Epithelial cell of prostate (primary cell): ENCODE measurements around the gene SDSL.

Experiments used
- DNase-seq: peaks from one replicate; pipeline ENCODE4 v3.0.0-alpha.2; 2011; ENCODE audit warnings: low read depth, low spot score
- H3K27ac ChIP-seq: fragments of 450-650 bp; 2 replicates; pipeline ENCODE4 v1.5.1; 2017; ENCODE audit warnings: mild to moderate bottlenecking

The SDSL gene

DNA sequence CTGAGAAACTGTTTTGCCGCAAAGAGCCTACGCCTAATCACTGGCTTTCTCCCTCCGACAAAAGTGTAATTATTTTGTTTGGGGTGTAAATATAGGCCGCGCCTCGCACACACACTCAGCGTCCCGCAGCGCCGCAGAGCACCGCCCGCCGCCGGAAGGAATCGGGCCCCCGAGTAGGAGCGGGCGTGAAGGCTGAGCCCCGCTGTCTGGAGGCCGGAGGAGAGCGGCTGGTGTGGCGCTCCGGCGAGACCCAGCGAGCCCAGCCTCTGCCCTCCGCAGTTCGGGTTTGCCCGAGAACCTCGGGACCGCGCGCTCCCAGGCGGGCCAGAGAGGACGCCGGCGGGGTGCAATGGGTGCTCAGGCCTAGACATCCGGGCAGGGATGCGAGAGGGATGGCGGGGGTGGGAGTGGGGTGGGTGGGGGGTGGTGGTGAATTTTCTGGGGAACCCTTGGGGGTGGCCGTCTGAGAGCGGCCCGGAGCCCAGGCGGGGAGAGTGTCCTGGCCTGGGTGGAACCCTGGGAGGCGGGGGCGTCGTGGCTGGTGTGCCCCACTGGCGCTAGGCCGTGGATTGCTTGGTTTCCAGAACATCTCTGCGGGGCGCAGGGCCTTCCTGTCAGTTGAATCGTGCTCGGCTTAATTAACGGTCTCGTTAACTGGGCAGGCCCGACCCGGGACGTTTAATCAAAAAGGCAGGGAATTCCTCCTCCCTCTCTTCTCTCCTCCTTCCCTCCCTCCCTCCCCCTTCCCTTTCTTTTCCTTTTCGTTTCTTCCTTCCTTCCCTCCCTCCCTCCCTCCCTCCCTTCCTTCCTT is 54.2 kb downstream of the SDSL start:
- H3K27ac ChIP-seq = no peak overlapping the region
- DNase-seq = no peak

DNA sequence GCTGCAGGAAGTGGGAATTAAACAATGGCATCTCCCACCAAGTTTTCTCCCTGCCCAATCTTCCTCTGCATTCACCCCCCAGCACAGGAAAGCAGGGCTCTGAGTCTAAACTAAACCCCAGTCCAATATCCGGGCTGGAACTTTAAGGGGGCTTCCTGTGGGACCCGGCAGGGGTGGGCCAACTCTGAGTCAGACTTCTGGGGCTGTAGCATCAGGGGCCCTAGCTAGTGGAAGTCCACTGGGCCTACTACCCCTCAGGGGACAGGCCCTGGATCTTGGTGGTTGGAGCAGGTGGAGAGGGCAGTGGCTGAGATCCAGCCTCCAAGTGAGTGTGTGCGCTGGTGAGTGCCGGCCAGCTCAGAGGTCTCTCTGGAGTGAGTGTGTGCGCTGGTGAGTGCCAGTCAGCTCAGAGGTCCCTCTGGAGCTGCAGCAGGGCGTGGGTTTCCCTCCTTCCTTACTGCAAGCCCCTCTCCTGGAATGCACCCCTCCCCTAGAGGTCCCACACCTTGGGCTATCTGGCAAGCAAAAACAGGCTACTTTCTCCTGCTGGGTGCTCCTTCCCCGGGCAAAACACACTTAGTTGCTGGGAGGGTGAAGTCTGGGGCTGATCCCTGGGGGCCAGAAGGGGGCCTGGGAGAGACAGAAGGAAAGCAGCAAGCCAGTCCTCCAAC is 55.1 kb downstream of the SDSL start:
- DNase-seq = no peak
- no peak overlapping the region for H3K27ac ChIP-seq

DNA sequence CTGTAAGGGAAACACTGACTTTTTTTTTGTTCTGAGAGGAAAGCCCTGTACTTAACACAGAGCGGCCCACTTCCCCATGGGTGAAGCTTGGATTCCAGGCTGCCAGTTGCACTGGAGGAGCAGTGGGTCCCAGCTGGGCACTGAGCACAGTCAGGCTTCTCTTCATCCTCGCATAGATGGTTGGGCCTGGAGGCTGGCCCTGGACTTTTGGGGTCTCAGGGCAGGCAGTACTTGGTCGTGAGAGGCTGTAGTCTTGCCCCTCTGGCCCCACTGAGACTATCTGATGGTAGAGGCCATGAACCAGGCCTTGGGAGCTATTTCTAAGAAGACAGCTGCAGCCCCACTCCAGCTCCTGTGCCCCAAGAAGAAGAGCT is 55.6 kb downstream of the SDSL start:
- no peak overlapping the region for H3K27ac ChIP-seq
- no peak for DNase-seq

DNA sequence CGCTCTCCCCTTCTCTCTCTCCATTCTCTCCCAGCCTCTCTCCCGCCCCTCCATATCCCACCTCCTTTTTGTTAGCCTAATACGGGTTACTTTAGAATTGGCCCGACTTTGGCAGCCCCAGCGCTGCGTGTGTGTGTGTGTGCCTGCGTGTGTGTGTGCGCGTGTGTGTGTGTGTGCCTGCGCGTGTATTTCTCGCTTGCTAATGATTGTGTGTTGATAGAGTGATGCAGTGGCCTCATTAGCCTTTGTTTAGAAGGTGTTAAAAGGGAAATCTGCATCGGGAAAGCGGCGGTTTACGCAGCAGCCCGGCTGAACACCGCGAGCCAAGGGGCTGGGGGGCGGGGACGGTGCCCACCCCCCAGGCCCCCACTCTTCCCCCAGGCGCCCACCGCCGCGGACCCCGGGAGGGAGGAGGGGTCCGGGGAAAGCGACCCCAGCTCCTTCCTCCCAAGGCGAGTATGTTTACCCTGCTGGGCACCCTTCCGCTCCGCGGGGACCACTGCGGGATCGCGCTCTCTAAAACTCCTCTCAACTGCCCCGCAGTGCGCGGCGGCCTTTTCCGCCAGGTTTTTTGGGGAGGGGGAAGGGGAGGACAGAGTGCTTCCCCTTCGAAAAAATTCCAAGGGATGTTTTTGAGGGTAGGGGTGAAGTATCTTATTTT is 56.3 kb downstream of the SDSL start:
- no peak overlapping the region for H3K27ac ChIP-seq
- DNase-seq = no peak

DNA sequence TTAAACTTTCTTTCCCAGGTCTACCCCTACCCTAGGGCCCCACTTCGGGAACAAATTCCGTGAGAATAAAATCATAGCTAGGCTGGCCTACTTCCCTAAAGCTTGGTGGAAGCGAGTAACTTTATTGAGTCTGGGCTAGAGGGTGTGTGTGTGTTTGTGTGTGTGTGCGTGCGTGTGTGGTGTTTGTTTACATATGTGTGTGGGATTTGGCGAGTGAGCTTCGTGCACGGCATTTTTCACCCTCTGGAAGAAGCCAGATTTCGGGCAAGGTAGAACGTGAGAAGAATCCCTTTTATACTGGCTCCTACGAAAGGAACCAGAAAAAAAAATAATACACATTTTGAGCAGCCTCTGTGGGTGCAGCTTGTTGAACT is 57.0 kb downstream of the SDSL start:
- no peak overlapping the region for H3K27ac ChIP-seq
- no peak for DNase-seq

DNA sequence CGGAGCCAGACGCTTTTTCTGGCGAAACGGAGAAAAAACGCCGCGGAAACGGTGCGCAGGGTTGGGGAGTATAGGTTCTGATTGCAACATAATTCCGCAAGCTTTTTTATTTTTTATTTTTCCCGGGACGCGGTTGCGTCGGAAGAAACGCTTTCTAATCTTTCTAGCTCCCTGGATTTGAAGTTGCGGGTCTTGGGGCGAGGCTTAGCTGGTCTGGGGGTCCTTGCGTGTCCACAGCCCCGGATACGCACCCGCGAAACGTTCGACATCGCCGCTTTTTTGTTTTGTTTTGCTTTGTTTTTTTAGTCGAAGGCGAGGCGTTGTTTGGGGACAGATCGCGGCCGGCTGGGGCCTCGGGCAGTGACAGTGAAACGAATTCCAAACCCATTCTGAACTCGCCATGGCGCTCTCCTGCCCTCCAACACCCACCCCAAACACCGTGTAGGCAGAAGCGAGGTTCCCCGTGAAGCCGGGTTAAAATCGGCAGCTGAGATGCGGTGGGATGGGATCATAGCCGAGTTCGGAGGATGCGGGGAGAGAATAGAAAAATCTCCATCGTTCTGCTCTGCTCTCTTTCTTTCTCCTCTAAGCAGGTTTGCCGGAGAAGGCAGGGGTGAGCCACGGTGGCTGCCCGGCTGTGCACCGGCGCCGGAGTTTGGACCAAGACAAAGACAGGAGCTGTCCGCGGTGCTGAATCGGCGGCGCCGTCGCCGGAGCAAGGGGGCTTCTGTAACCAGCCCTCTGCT is 57.6 kb downstream of the SDSL start:
- no peak overlapping the region for H3K27ac ChIP-seq
- DNase-seq = no peak

DNA sequence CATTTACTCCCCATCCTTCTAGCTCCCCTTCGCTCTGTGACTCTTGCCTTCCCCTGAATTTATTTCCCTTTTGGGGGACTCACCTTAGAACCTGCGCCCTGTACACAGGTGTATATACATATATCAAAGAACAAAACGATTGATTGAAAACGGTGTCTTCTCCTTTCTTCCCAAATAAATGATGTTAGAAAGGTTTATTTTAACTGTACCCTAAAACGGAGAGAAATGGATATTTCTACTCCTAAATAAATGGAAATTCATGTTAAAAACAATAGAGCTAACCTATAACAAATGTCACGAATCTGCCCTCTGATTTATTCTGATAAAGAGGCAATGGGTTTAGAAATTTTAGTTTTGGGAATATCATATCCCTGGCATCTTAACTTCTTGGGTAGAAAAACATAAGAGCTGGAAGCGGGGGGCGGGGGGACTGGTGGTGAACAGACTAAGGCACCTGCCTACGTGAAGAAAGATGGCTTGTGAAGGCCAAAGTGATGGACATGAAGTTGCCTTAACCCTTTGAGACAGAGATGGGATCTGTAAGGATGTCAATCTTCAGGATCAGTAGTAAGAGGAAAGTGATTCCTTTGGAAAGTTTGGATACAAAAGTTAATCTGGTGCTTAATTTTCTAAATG is 58.3 kb downstream of the SDSL start:
- DNase-seq = no peak
- H3K27ac ChIP-seq = no peak overlapping the region

DNA sequence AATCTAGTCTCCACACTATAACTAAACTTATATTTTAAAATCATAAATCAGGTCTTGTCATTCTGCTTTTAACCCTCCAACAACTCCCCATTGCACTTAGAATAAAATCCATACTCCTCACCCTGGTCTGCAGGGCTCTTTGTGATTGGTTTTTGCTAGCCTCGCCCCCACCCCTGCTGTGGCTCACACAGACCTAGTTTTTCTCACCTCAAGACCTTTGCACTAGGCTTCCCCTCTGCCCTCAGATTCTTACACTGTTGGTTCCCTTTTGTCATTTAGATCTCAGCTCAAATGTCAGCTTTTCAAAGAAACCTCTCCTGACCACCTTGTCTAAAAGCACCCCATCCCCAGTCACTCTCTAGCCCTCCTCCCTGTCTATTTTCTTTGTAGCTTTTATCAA is 60.2 kb downstream of the SDSL start:
- DNase-seq = no peak

DNA sequence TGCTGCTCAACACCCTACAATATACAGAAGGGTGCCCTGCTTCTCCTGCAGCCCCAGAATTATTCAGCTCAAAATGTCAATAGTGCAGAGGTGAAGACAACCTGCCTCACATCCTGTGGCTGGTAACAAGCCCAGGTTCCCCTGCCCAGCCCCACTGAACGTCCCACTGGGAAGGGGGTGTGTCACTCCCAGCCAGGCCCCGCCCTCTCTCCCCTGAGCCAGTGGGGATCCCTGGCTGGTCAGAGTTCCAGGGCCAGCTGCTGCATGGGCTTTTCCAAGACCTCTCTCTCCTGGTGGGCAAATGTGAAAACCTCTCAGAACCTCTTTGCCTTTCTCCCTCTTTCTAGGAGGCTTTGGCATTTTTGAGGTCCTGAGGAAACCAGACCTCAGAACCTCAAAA is 63.1 kb downstream of the SDSL start:
- DNase-seq = no peak
- H3K27ac ChIP-seq = no peak overlapping the region

More for the DNA sequence above, 60.2 kb downstream of the SDSL start:
- no peak overlapping the region for H3K27ac ChIP-seq

DNA sequence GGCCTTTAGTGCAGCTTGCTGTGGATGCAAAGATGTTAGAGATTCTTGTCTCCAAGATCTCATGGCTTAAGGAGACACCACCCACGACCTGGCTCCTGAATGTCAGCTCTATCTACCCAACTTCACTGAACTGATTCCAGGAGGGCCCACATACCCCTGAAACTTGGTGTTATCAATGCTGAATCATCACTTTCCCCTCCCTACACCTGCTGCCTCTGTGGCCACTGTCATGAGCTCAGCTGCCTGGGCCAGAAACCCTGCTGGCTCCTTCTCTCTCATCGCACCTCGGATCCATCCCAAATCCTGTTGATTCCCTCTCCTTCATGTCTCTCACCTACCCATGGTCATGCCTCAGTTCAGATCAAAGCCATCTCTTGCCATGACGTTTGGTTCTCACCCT is 64.5 kb downstream of the SDSL start:
- H3K27ac ChIP-seq = no peak overlapping the region
- DNase-seq = no peak
